ENCODE results near the gene AMOTL1. TPM values are rescaled to one million over a fixed set of nuclear protein-coding genes. Genes with fewer than 3 reads are reported as not detected.

The AMOTL1 gene
- total and polyA plus RNA-seq, 2 donors (not counting 3 experiments of a cell fraction or from before 2014, with no cell fraction given): 12.5 to 37.8 TPM

DNA sequence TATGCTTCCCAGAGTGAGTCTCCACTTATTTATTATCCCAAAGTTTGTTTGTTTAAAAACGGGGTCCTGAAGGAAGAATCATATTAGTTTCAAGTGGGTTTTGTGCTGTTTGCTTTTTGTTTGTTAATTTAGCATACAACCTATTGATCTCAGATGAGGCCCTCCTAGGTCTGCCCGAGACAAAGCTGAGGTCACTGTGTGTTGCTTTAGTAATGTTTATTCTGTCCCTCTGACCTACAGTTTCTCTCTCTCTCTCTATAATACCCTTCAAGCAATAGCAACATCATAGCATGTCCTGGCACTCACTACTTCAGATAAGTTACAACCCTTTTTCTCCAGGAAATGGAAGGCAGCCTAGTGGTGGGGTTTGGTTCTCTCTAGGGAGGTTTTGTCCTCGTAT is 63.4 kb downstream of the AMOTL1 start:
- POLR2A ChIA-PET: no interaction called here

More for the DNA sequence above, 63.4 kb downstream of the AMOTL1 start:
- Histone ChIP-seq H3K27me3 (ENCODE audit: control insufficient read depth in 2 of 2, insufficient read depth in 2 of 2, low read length in 2 of 2) (no peaks in the 10 kb centered on the region), H3K36me3 (ENCODE audit: control insufficient read depth in 2 of 2, extremely low read depth in 1 of 2, insufficient read depth in 2 of 2, low read length in 2 of 2) (peaks cover 4 to 12% of the 10 kb centered on the region in 2 experiments), H3K9me3 (replicated peaks; ENCODE audit: control insufficient read depth, insufficient read depth, low read length) (no peaks in the 10 kb centered on the region), H3K9ac (replicated peaks; ENCODE audit: extremely low read depth, insufficient read depth, low read length) (no peak overlapping the region), H4K20me1 (replicated peaks; ENCODE audit: control insufficient read depth, extremely low read depth, insufficient read depth, low read length) (no peaks in the 10 kb centered on the region), H3K79me2 (ENCODE audit: control insufficient read depth, insufficient read depth, low read length) (peaks cover 11% of the 10 kb centered on the region), H3K9me1 (replicated peaks; ENCODE audit: control insufficient read depth, extremely low read depth, insufficient read depth, low read length) (no peaks in the 10 kb centered on the region), H3K4me1 (ENCODE audit: control insufficient read depth, extremely low read depth, insufficient read depth, low read length) (peaks cover 11% of the 10 kb centered on the region), H3K4me2 (ENCODE audit: insufficient read depth, low read length) (no peak overlapping the region), H3K4me3 (replicated peaks in 1 of 3; ENCODE audit: insufficient read depth in 1 of 3, low read depth in 1 of 3, low read length in 3 of 3) (no peak overlapping the region), H3K27ac (ENCODE audit: insufficient read depth, low read depth, low read length) (no peak overlapping the region), H2AFZ (ENCODE audit: low read depth, low read length) (no peak overlapping the region)
- CTCF ChIA-PET: interaction anchor here (1.0 kb wide), 2 partner anchors 22 to 40 kb away, joined by 3 read pairs; no protein-coding TSS in a partner anchor
- no TSS peak for BruUV-seq (replicated peaks)
- no peak for DNase-seq (ENCODE audit: low read depth, low spot score)
- TF ChIP-seq POLR2AphosphoS5 (IDR thresholded peaks at IDR 0.05; ENCODE audit: insufficient read depth, low read depth, low read length) (no peak), MAX (IDR thresholded peaks at IDR 0.05; ENCODE audit: insufficient read depth, insufficient read length) (no peak), FOS (IDR thresholded peaks at IDR 0.05; ENCODE audit: borderline replicate concordance, insufficient read depth, low read length) (no peak), EZH2 (IDR thresholded peaks at IDR 0.05; ENCODE audit: borderline replicate concordance, low read depth, low read length, severe bottlenecking) (no peak), JUN (IDR thresholded peaks at IDR 0.05; ENCODE audit: borderline replicate concordance, insufficient read depth, insufficient read length, low read depth) (no peak), GATA2 (IDR thresholded peaks at IDR 0.05; ENCODE audit: insufficient read depth, insufficient read length, low read depth, low read length) (no peak), POLR2A (IDR thresholded peaks at IDR 0.05; ENCODE audit: low read depth, low read length) (no peak), MYC (IDR thresholded peaks at IDR 0.05; ENCODE audit: low read depth, low read length) (no peak)
- TF ChIP-seq, protein P1, sequence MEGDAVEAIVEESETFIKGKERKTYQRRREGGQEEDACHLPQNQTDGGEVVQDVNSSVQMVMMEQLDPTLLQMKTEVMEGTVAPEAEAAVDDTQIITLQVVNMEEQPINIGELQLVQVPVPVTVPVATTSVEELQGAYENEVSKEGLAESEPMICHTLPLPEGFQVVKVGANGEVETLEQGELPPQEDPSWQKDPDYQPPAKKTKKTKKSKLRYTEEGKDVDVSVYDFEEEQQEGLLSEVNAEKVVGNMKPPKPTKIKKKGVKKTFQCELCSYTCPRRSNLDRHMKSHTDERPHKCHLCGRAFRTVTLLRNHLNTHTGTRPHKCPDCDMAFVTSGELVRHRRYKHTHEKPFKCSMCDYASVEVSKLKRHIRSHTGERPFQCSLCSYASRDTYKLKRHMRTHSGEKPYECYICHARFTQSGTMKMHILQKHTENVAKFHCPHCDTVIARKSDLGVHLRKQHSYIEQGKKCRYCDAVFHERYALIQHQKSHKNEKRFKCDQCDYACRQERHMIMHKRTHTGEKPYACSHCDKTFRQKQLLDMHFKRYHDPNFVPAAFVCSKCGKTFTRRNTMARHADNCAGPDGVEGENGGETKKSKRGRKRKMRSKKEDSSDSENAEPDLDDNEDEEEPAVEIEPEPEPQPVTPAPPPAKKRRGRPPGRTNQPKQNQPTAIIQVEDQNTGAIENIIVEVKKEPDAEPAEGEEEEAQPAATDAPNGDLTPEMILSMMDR (IDR thresholded peaks at IDR 0.05; ENCODE audit: extremely low read depth in 1 of 2, insufficient read depth in 1 of 2, low read depth in 1 of 2, low read length in 2 of 2): no peak
- dilution Hi-C loops (cut with MboI; ENCODE audit: extremely low pct_ligation_motif_present, low sequenced_read_pairs): no loop called here
- intact Hi-C loops (cut with micrococcal nuclease): no loop called here
- no peak for FAIRE-seq

All from endothelial cell of umbilical vein (primary cell).